Fibroblast of skin of left quadriceps (primary cell): ENCODE data around the gene SMAD3.
"Not testable (repeated sequence)": the region's sequence is repeated elsewhere in the genome, so short reads cannot be mapped to it uniquely, and the experiment has no call there.

Source experiments
- DNase-seq, 2 experiments: peaks; one replicate each; pipeline ENCODE4 v3.0.0-alpha.2; 2013; ENCODE audit warnings: low read depth in 2 of 2

The SMAD3 gene

DNA sequence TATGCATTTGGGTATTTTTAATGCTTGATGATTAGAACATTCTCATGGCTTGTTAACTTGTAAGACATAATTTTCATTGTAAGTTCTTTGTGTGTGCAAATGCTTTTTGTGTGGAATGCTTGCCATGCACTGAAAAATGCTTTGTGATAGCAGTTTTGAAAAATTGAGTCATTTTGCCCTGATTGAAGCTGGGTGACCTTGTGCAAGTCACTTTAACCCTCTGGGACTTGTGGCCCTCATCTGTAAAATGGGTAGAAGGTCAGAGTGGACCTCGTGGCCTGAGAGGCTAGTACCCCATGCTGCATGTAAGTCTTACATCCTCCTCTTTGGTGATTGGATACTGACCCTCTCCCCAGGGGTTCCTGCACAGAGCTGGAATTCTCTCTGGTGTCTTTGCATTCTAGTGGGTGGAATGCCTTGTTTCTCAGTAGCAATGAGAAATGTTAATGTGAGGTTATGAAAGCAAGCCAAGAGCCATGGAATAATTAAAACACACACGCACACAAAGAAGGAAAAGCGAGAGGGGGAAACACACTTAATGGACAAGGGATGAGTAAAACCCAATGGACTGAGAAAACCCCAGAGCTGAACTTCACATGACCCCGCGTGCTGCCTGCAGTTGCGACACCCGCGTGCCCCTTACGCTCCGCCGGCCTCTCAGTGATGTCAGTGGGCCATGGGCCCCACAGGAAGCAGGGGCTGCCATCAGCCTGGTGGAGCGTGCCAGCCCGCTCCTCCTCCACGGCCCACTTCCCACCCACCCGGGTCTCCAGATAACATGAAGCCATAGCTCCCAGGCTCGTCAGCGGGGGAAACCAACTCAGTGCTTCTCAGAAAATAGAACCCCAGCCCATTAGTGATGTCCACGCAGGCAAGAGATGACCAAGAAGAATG, 44.0 kb downstream of the SMAD3 start:
- peak; percentile 98 for DNase-seq

DNA sequence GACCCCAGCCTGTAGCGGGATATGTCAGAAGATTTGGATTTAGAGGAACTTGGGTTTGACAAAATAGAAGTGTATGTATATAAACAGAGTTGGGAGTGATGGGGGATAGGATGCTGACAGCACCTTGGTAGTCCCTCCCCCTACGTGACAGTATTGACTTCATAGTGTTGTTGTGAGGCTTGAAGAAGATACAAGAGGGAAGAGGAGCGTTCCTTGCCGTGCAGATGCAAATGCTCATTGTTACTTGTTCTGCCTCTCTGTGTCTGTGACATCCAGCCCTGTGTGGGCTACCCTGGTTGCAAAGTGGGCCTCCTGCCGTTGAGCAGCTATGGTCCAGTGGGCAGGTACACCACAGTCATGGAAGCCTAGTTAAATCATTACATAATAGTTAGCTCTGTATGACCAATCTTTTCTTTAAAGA, 45.0 kb downstream of the SMAD3 start:
- DNase-seq = no peak

DNA sequence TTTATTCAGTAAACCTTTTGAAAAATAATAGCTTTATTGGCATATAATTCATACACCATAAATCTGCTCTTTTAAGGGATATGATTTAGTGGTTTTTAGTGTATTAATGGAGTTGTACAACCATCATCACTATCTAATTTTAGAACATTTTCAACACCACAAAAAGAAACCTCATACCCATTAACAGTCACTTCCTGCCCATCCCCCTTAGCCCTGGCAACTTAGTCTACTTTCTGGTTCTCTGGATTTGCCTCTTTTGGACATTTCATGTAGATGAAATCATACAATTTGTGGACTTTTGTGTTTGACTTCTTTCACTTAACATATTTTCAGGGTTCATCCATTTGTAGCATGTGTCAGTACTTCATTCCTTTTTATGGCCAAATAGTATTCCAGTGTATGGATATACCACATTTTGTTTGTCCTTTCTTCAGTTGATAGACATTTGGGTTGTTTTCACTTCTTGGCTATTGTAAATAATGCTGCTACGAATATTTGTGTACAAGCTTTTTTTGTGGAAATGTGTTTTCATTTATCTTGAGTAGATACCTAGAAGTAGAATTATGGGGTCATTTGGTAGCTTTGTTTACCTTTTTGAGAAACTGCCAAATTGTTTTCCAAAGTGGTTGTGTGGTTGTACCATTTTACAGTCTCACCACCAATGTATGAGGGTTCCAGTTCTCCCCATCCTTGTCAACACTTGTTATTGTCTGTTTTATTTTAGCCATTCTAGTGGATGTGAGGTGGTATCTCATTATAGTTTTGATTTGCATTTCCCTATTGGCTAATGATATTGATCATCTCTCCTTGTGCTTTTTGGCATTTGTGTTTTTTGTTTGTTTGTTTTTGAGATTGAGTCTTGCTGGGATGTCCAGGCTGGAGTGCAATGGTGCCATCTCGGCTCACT, 45.8 kb downstream of the SMAD3 start:
- DNase-seq = no peak

DNA sequence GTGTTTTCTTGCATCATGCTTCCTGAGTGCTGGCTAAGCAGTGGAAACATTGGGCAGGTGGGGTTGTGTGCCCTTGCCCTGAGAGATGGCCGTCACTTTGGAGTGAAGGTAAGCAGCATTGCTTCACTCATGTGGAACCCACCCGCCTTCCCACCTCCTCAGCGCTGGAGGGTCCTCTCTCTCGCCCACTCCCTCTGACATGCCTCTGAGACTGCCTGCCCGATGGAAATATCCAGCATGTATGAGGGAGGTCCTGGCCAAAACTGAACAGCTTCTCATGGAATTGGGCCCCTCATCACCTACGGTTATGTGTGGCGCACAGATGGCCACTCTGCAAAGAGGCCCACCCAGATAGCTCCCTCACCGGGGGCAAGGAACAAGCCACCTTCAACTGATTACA, 48.6 kb downstream of the SMAD3 start:
- no peak for DNase-seq

DNA sequence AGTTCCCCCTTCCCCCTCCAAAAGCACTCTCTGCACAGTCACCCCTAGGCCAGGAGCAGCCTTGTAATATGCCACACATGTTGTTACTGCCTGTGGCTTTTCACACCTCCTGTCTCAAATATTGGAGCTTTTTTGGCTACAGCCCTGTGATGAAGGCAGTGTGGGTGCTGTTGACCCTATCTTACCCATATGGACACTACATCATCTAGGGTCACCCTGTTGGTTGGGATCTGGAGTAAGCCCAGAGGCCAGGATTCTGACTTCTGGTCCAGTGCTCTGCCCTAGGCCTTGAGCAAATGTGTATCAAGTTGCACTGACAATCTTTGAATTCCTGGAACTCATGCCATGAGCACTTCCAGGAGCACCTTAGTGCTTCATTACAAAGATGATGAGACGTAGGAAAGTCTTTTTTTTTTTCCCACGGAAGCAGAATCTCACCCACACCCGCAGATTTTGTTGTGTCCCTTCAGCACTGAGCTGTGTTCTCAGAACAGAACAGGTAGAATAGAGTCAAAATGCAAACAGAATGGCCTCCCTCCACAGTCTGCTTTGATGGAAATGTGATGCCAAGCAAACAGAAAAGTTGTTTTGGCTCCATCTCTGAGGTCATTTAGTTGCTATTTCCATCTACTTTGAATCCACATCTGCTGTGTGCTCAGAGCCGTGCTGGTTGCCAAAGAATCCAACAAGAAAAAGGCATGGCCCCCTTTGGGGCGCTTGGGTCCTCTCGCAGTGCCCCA, 49.6 kb downstream of the SMAD3 start:
- no peak for DNase-seq

DNA sequence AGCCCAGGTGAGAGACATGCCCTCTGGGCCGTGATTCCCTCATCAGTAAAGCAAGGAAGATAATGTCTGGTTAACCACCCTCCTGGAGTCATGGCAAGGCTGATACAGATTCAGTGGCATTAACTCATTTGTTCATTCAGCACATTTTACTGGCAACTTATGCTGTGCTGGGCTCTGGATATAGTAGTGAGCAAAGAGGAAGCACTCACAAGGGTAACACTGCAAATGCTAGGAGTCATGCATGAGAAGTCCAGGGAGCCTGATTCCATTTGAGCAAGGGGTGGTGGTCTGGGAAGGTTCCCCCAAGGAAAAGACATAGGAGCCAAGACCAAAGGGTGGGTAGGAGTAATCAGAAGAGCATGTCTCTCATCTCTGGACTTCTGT, 50.2 kb downstream of the SMAD3 start:
- no peak for DNase-seq

DNA sequence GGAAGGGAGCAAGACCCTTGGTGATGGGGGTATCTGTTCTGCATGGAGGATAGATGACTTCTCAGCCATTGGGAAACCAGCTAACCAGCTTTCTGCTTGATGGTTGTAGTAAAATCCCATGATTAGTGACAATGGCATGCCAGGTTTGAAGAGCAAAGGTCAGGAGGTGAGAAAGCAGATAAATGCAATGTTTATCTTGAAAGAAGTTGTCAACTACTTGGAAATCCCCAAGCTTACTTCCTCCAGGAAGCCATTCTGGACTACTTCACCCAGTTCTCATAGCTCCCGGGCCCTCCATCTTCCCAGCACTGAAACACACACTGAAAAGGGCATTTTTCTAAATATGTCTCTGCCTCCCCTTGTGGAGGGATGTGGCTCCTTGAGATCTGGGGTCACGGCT, 51.3 kb downstream of the SMAD3 start:
- DNase-seq = no peak

DNA sequence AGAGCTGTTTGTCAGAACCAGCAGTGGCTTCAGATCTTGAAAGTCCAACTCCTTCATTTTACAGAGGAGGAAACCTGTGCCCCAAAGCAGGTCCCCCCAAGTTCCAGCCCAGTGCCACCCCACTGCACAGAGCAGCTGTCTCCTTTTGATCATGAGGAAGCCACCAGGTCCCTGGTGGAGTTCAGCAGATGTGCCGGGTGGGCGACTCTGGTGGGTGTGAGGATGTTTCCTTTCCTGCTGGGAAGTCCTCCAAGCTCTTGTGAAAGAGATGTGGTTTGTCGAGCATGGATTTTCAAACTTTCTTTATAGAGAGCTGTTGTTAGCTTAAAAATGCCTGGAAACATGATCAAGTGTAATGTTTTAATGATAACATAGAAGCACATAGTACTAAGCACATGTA, 52.0 kb downstream of the SMAD3 start:
- peak in 1 of 2 experiments; percentile 56 for DNase-seq

DNA sequence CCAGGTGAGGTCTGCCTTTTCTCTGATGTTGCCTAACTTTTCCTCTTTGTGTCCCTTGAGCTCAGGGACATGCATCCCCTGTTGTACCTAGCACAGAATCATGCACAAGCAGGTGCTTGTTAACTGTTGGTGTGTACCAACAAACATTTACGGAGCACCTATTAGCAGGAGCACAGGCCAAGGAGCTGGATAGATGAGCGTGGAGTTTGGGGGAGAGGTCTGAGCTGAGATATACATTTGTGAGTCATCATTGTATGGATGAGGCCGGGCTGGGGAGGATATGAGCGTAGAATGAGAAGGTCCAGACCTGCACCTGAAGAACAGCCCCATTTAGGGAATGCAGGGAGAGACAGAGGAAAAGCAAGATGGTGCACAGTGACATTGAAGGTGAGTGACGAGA, 53.4 kb downstream of the SMAD3 start:
- DNase-seq = no peak

DNA sequence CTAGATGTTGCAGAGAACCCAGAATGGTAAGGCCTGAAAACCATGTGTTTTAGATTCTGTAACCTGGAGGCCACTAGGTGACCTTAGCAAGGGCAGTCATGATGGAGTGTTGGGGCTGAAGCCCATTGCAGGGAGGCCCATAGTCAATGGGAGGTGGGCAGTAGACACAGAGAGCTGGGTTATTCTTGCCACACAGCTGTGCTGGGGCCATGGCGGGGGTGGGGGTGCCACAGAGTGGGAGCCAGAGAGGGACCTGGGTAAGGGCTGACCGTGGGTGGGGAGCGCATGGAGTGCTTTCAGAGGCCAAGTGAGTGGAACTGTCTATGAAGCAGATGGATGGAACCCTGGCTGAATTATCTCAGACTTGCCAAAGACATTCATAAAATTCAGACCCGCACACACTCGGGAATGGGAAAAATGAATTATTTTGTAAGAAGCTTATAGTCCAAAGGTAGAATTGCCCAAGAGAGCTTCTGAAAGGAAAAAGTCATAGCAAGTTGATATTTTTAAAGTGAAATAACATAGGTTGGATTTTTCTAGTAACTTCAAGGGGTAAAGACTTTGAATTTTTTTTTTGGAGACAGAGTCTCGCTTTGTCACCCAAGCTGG, 53.9 kb downstream of the SMAD3 start:
- DNase-seq = no peak

DNA sequence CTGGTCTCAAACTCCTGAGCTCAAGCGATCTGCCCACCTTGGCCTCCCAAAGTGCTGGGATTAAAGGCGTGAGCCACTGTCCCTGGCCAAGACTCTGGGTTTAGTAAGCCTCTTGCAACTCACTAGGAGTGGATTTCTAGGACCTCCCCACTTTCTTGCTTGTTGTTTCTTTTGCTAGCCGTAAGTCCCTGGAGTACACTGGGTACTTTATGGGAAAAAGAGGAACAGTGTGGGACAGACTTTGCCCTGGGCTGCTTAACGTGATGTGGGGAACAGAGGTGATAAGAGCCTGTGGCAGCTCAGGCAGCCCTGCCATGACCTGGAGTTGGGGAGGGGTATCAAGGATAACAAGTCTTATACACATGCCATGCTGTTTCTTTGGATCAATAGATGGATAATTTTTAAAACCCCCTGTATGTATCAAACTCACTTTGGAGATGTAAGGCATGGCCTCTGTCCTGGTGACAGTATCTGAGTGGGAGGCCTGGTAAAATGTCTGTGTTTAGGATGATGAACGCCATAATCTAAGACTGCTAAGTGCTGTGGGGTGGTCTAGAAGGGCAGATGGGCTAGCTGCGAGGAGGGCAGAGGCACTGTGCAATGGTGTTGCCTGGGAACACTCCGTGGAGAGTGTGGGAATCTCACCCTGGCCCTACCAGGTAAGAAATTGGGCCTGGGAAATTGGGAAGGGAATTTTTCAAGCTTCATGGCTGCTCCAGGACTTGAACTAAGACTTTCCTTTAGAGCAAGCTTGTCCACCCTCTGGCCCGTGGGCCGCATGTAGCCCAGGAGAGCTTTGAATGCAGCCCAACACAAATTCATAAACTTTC, 54.8 kb downstream of the SMAD3 start:
- no peak for DNase-seq

DNA sequence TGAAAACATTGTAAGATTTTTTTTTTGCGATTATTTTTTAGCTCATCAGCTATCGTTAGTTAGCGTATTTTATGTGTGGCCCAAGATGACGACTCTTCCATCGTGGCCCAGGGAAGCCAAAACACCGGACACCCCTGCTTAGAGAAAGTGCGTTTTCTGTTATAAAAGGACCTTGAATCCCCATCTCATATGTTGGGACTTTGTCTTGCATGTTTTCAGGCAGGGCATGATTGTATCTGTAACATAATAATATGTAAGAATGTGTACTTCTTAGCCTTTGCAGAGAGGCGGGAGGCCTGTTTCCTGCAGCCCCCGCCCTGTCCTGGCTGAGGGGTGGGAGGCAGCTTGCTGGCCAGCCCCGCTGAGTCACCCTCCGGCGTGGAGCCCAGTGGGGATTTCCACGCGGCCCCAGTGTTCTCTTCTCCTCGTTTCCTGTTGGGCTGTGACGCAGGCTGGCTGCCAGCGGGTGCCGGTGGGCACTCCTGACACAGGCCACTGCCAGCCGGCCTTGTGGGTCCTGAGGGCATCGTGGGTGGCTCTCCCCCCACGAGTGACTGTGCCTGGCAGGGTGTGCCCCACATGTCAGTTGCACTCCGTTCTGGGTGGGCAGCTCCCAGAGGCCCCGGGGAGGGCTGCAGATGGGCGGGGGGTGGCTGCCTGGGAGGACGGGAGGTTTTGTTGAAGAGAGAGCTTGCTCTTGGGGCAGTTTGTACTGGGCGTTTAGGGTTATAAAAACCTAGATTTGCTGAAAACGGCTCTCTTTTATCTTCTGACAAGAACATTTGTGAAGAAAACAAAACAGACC, 55.6 kb downstream of the SMAD3 start:
- no peak for DNase-seq

DNA sequence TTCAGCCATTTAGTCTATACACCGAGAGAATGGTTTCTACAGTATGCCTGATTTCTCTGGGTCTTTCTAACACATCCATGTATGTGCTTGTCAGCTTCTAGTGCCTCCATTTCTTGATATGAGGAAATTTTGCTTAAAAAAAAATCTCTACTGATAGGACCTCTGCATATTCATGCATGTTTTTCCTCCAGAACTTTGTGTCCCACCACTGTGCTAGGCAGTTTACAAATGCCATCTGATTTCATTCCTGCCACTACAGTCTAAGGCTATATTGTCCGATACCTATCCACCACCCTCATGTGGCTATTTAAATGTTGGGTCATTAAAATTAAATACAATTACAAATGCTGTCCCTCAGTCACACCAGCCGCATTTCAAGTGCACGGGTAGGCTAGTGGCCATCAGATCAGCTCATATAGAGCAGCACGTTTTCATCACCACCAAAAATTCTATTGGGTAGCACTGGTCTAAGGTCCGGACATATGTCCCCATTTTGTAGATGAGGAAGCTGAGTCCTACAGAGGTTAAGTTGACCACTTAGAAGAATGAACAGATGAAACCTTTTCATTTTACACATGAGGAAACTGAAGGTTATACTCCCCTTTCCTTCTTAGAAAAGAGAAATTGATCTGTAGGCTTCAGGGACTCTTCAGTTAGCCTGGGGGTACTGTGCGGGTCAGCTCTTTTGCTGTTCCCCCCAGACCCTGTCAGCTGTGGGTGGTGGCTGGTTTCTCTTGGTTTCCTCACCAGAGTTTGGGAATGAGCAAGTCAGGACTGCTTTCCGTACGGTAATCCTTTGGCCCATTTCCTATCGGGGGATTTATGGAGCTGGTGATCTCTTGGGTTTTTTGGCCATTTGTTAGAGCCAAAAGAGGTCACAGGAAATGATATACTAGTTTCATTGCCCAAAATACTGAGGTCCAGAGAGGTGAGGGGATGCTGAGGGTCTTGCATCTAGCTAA, 56.5 kb downstream of the SMAD3 start:
- DNase-seq = no peak

DNA sequence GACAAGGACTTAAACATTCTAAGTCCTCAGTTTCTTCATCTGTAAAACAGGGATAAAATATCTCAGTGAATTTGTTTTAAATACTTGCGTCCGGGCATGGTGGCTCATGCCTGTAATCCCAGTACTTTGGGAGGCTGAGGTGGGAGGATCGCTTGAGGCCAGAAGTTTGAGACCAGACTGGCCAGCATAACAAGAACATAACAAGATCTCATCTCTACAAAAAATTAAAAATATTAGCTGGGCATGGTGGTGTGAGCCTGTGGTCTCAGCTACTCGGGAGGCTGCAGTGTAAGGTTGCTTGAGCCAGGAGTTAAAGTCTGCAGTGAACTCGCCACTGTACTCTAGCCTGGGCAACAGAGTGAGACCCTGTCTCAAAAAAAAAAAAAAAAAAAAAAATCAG, 57.4 kb downstream of the SMAD3 start:
- not testable (repeated sequence) for DNase-seq

DNA sequence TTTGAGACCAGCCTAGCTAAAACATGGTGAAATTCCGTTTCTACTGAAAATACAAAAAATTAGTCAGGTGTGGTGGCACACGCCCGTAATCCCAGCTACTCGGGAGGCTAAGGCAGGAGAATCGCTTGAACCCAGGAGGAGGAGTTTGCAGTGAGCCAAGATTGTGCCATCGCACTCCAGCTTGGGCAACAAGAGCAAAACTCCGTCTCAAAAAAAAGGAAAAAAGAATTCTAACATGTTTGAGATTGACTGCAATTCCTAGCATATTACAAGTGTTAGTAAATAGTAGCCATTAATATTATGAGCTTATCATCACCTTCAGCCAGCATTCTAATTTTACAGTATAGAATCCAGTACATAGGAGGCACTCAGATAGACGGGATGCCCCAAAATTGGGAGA, 57.9 kb downstream of the SMAD3 start:
- not testable (repeated sequence) for DNase-seq

DNA sequence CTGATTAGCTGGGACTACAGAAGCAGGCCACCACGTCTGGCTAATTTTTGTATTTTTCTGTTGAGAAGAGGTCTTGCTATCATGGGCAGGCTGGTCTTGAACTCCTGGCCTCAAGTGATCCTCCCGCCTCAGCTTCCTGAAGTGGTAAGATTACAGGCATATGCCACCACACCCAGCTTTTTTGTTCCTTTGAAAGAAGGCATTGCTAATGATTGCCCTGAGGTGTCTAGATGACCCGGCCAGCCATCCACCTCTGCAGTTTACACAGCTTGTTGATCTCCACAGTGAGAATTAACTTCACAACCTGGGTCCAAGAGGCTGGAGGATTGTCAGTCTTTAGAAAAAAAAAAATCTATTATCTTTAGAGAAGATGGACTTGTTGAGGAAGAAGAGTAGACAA, 58.7 kb downstream of the SMAD3 start:
- DNase-seq = no peak

DNA sequence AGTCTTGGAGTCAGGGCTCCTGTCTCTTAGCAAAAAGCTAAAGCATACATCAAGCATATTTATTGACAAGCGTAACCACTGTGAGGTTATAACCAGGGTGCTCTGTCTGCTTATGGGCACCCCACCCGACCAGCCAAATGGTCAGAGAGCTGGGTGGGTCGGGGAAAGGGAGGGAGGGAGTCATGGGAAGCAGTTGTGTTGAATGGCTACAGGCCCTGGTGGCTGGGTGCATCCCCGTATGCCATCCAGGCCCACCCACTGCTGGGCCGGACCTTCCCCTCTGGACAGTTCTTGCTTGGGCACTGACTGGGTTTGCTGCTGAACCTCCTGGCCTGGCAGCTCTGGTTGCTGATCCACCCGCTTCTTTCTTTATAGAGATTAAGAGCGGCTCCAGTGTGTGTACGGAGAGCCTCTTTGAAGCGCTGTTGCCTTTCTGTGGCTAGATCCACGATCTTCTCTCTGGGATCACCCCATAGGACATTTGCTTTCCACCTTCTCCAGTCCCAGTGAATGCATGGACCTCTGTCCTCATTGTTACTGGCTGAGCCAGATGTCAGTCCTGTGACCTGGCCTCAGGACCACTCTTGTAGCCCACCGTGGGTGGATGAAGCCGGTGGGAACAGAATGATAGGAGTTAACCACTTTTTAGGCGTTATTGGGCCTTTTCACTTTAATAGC, 59.6 kb downstream of the SMAD3 start:
- DNase-seq = no peak
